T follicular helper cell (primary cell): ENCODE measurements around the gene ZBTB42.

ENCODE experiments used
- DNase-seq: peaks from one replicate; pipeline ENCODE4 v3.0.0-alpha.2; 2020; ENCODE audit warnings: low read depth
- total RNA-seq, 2 experiments: gene quantifications; one replicate each; lab custom pipeline; 2026; lab: John Stamatoyannopoulos, UW

ZBTB42 gene
- total RNA-seq: 7.9 to 11.2 reads per million in 2 experiments

DNA sequence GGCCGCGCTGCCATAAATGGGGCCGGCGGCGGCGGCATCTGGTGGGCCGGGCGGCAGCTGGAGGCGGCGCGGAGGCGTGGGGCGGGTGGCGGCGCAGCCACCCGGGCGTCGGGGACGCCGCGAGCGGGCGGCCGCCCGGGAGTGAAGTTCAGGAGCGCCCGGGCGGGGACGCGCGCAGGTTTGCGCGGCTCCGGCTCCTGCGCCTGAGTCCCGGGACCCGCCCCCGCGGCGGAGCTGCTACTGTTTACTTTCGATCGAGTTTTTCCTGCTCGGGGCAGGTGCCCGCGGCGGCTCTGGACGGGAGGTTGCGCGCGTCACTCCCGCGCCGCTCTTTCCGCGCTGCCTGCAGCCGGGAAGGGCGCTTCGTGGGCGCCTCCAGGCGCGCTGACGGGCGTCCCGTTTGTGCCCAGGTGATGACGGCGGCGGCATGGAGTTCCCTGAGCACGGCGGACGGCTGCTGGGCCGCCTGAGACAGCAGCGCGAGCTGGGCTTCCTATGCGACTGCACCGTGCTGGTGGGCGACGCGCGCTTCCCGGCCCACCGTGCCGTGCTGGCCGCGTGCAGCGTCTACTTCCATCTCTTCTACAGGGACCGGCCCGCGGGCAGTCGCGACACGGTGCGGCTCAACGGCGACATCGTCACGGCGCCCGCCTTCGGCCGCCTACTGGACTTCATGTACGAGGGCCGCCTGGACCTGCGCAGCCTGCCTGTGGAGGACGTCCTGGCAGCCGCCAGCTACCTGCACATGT lies at the start of gene ZBTB42:
Gene ZBTB42 (plus strand): TSS at position 331 of the 749 bp plus-strand sequence. CDS start 97 bp downstream, at position 428.
- peak; percentile 61 for DNase-seq

DNA sequence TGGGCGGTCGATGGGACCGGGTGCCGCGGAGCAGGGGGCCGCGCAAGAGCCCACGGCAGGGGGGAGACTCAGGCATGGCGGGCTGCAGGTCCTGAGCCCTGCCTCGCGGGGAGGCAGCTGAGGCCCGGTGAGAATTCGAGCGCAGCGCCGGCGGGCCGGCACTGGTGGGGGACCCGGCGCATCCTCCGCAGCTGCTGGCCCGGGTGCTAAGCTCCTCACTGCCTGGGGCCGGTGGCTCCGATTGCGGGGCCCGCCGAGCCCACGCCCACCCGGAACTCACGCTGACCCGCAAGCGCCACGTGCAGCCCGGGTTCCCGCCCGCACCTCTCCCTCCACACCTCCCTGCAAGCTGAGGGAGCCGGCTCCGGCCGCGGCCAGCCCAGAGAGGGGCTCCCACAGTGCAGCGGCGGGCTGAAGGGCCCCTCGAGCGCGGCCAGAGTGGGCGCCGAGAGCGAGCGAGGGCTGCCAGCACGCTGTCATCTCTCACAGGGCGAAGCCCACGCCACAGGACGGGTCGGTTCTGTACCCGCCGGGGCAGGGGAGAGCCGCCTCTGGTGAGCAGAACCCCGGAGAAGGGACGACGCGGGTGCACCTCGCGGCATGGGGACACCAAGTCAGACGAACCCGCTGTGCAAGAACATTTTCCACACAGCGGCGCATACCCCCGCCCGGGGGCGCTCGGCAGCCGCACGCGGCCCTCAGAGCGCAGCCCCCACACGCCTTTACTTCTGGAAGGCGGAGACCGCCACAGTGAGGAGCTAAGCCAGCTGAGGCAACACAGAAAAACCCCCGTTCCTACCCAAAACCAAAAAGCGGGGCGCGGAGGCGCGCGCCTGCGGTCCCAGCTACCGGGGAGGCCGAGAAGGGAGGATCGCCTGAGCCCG lies 49.1 kb upstream of the ZBTB42 start:
- DNase-seq: no peak

DNA sequence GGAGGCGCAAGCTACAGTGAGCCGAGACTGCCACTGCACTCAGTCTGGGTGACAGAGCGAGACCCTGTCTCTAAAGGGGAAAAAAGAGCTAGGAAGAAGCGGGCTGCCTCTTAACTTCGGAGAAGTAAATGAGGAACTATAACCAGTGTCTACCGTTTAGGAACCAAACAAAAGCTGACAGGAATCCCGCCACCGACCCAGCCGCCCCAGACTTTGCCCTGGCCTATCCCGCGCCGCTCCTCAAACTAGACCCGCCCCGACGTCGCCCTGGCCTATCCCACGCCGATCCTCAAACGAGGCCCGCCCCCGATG lies 48.5 kb upstream of the ZBTB42 start:
- no peak for DNase-seq

DNA sequence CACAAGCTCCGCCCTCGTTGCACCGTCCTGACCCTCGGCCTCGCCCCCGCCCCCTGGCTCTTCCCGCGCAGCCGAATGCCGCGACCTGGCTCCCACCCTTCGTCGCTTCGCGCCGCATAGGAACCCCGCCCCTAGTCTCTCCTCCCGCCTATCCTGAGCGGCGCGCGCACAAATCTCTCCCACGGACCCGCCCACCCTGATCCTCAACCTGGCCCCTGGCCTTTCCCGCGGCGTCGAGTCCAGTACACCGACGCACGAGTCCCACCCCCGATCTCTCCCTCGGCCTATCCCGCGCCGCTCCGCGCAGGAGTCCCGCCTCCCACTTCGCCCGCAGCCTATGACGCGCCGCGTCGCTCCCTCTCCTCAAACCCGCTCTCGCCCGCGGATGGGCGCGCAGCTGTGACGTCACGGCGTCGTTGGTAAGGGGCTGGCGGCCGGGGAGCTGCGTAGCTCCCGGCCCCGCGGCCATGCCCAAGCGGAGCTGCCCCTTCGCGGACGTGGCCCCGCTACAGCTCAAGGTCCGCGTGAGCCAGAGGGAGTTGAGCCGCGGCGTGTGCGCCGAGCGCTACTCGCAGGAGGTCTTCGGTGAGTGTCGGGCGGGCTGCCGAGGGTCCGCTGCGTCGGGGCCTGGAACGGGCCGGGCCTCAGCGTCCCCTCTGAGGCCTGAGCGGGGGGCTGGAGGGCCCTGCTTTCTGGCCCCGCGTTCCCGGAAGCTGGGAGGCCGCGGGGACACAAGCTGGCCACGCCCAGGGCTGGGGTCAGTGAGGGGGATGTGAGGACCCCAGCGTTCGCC lies 48.0 kb upstream of the ZBTB42 start, which contains the start of gene SIVA1:
Gene SIVA1 (plus strand): TSS at position 413 of the 793 bp plus-strand sequence. CDS start 55 bp downstream, at position 468.
- peak; percentile 99 for DNase-seq

DNA sequence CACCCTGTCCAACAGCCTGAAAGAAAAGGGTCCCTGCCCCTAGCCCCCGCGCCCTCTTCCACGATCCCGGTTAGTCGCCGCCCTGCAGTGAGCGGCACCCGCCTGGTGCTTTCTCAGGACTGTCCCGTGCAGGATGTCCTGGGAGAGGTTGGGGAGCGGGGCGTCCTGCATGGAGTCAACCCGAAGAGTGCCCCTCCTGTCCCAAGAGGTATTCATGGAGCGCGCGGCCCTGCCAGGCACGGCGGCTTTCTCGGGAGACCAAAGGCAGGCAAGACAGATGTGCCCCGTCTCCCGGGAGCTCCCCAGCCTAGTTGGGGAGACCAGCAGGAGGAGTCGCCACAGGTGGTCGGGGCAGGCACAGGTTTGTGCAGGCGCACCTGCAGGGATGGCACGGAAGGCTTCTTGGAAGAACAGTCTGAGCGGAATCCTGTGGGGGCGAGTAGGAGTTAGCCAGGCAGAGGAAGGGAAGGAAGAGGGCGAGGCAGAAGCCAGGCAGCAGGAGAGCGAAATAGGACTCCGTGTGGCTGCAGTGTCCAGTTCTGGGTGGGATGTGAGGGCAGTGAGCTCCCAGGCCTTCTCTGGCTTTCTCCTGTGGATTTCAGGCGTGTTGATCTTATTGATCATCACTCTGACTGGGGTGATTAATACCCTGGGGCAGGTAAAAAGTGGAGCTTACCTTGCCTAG lies 47.2 kb upstream of the ZBTB42 start:
- no peak for DNase-seq

DNA sequence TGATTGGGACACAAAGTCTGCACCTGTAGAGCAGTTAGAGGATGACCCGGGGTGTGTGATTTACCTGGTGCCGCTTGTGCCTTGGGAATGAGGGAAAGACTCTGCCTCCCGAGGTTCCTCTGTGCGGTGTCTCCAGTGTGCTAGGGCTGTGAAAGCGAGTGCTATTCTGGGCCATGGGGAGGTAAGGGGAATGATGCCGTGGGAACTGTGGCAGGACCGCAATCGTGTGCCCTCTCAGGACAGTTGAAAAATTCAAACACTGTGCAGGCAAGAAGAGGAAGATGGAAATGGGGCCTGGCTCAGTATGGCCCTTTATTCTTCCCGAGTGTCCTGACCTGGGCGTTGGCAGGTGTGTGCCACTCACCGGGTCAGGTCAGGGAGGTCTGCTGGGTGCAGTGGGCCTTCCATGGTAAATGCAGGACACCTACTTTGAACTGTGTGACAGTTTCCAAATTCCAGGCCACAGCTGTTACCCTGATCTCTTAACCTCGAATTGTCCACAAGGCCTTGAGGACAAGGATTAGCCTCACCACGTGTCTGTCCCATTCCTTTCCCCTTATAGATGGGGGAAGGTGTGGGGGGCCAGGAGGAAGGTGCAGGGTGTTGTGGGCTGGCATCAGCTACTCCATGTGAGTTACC lies 46.6 kb upstream of the ZBTB42 start:
- DNase-seq: no peak

DNA sequence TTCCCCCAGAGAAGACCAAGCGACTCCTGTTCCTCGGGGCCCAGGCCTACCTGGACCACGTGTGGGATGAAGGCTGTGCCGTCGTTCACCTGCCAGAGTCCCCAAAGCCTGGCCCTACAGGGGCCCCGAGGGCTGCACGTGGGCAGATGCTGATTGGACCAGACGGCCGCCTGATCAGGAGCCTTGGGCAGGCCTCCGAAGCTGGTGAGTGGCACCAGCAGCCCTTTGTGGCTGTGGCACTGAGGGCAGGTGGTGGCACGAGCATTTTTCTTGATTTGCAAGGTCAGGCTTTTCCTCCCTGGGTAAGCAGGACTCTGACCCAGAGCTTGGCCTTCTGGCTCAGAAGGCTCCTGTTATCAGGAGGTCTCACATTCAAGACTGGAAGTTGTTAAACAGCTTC lies 45.3 kb upstream of the ZBTB42 start:
- DNase-seq: no peak

DNA sequence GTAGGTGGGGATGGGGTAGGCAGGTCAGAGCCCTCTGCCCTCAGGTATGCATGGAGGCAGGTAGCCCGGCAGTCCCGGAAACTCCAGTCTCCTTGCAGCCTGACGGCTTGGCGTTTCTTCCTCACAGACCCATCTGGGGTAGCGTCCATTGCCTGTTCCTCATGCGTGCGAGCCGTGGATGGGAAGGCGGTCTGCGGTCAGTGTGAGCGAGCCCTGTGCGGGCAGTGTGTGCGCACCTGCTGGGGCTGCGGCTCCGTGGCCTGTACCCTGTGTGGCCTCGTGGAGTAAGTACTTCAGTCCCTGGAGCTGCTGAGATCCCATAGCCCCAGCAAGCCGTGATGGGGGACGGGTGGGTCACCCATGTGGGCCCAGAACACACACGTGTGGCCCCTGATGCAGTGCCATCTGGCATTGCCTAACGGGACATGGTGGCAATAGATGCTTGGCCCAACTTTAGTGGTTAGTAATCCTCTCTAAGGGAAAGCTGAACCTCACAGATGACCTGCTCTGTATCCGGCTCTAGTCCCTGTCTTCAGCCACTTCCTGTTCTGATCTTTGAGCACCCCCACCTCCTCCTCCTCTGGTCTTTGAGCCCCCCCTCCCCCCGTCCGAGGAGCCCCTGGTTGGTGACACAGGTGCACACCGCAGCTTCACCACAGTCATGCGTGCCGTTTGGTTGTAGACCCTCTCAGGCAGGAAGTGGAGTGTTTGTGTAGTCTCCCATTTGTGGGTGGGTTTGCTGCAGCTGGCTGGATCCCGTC lies 44.2 kb upstream of the ZBTB42 start:
- no peak for DNase-seq

DNA sequence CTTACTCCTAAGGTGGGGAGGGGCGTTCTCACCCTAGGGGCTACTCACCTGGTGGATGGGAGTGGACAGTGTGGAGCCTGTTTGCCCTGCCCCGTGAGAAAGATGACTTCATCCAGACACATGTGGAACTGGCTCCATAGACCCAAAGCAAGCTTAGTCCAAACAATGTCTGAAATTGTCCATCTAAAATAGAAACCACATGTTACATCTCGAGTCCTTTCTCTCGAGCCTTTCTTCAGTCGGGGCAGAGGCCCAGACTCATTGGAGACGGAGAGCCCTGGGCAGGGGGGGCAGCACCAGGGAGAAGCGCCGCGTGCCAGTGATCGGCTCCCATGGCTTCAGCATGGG lies 43.7 kb upstream of the ZBTB42 start:
- no peak for DNase-seq

DNA sequence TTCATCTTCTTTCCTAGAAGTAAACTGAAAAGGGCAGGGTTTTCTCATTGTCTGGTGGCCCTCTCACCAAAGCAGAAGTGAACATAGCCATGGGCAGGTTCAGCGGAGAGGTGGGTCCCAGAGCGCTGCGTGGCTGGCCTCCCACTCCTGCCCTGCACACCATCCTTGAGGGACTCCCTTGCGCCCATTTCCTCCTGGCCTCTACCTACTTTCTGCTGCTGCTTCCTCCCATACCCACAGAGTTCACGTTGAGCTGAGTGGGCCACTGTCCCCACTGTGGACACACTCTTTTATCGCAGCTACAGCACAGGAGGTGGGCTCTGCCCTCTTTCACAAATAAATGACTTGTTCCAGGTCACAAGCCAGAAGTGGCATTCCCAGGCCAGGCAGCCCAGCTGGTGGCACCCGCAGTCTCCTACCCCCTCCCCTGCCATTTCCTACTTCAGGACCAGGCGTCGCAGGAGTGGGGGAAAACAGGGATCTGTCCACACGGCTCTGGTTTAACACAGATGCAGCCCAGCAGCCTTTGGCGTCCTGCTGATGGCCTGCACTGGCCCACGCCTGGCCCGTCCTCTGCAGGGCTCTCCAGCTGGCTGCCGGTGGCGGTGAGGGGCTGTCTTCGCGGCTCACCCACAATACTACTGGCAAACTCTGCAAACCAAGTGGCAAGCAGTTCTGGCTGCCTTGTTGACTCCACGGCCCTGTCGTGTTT lies 43.1 kb upstream of the ZBTB42 start:
- DNase-seq: no peak

DNA sequence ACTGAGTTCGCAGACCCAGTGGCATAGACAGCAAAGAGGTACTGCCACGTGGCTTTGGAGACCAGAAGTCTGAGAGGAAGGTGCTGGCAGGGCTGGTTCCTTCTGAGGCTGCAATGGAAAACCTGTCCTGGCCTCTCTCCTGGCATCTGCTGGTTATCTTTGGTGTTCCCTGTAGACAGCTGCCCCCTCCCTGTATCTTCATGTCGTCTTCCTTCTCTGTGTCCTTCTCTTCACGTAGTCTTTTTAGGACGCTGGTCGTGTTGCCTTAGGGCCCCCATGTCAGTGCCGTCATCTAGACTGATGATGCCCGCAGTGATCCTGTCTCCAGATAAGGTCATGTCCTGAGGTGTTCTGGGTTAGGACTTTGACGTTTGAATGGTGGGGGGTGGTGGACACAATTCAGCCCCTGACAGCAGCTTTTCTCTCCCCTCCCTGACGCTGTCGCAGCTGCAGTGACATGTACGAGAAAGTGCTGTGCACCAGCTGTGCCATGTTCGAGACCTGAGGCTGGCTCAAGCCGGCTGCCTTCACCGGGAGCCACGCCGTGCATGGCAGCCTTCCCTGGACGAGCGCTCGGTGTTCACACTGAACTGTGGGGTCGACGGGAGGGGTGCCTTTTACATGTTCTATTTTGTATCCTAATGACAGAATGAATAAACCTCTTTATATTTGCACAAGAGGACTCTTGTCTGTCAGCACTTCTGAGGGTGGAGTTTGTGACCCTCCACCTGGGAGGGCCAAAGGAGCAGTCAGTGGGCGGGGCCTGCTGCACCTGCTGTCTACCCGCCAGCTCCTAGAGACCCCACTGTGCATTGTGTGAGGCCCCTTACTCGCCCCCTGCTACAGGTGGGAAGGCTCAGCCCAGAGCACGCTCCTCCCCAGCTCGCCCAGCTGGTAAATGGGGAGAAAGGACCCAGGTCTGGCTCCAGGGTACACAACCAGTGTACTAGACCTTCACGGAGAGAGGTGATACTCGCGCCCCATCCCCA lies 41.6 kb upstream of the ZBTB42 start:
- no peak for DNase-seq

DNA sequence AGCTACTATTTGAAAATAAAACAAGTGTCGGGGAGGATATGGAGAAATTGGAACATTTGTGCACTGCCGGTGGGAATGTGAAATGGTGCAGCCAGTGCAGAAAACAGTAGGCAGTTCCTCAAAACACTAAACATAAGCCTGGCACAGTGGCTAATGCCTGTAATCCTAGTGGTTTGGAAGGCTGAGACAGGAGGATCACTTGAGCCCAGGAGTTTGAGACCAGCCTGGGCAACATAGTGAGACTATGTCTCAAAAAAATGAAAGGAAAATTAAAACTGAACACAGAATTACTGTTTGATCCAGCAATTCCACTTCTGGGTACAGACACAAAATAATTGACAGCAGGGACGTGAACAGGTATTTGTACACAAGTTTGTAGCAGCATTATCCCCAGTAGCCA lies 35.4 kb upstream of the ZBTB42 start:
- DNase-seq: no peak

DNA sequence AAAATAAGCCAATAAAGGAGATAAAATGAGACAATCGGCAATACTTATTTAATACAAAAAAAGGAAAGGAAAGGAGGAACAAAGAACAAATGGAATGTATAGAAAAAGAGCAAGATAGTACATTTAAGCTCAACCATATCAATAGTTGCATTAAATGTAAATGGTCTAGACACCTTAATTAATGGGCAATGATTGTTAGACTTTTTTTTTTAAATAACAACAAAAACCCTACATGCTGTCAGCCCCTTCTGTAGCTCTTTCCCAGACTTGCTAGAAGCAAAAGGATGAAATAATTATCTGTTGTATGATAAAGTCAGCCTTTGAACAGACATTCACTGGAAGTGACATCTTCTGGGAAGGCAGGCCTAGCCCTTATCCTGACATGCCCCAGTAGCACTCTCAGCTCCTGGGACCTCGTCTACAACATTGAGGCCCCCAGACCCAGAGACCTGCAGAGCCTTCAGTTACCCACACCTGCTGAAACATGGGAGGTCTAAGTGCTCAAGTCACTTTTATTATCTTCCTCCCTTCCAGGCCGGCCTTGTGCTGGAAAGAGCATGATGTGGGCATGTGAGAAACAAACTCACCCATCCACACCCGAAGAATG lies 34.5 kb upstream of the ZBTB42 start:
- DNase-seq: no peak

DNA sequence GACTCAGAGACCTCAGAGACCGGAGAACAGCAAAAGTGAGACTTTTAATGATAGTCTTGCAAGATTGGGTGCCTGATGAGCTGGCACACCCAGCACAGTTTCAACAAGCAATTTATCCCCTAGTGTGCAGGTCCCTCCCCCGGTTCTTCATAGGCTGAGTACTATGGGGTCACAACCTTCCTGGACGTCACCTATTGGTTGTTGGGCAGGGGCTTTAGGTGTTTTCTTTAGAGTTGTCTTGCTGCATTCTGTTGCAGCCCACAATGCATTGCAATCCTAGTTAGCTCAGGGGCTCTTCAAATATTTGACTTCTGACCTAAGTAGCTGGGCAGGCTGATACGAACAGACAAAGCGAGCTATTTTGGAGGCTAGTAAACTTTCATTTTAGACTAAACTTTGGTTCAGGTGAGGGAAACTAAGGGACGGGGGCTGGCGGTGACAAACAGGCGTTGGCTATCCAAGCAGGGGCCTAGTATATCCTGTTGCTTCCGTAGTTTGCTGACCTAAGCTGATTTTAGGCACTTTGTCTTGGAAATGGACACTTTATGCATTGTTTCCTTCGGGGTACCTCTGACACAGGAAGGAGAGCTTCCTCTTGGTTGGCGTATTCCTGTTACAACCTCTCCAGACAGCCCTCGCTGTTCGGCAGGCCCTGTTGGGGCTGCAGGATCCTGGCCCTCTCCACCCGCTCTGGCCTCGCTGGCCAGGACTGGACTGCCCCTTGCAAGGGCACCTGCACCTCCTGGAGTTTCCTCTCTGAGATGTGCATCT lies 33.9 kb upstream of the ZBTB42 start:
- DNase-seq: no peak

DNA sequence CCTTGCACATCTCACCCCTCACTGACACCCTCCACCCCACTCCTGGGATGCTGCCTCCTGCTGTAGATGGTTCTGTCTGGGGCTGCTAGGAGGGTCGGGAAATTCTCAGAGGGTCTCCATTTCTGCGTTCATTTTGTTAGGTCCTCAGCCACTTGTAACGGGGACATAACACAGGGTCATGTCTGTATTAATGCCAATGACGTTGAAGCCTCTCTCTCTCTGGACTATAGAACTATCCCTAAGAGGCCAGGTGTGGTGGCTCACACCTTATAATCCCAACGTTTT lies 33.3 kb upstream of the ZBTB42 start:
- no peak for DNase-seq

DNA sequence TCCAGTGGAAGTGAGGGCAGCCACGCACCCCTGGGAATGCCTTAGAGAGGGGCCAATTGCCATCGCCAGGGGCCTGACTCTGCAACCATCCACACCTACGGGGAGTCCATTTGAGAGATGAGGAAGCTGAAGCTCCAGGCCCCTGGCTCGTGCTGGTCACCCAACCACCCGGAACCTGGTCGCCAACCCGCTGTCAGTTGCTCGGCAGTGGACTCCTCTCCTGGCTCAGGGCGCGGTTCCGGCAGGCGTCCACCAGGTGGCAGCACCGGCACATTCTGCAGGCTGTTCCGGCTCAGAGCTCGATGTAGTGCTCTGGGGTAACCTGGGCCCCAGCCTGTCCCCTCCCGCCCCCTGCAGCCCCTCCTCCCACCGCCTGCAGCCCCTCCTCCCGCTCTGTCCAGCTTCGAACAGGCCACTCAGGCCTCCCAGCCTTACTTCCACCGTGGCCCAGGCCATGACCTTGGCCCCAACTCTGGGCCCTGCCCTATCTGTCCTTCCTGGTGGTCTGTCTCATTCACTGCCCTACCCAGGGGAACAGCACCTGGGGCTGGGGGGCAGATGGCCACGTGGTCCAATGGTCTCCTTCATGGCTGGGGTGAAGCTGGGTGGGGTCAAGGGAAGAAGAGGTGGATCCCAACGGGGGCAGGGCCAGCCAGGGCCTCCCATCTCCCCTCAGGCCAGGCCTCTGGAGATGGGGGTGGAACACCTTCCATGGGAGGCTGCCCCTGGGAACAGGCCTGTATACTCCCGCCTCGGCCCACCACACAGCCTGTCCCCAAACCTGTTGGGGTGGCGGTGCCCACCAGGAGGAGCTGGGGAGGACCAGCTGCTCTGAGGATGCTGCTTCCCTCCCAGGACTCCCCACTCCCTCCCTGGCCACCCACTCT lies 32.2 kb upstream of the ZBTB42 start:
- DNase-seq: peak; percentile 84
